Pons (tissue), 1 donor: Measurements from ENCODE around the gene WDR93.

Source experiments
- DNase-seq: peaks from one replicate; pipeline ENCODE4 v3.0.0-alpha.2; 2016; ENCODE audit warnings: low spot score

The WDR93 gene

DNA sequence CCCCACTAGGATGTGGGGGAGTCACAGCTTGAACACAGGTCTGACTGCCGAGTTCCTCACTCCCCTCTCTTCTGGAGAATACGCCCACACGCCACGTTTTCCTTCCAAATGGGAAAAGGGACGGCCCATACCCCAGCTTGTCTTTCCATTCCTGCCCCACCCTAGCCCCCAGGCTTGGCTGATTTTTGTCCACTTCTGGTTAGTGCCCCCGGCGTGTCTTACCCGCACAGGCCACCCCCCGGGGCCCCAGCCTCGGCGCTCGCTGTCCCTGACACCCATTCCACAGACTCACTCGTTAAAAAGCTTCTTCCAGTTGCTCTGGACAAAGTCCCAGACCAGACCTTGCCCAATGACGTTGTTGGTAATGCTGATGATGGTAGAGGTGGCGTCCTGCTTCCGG, 100.0 kb downstream of the WDR93 start:
- DNase-seq = no peak

DNA sequence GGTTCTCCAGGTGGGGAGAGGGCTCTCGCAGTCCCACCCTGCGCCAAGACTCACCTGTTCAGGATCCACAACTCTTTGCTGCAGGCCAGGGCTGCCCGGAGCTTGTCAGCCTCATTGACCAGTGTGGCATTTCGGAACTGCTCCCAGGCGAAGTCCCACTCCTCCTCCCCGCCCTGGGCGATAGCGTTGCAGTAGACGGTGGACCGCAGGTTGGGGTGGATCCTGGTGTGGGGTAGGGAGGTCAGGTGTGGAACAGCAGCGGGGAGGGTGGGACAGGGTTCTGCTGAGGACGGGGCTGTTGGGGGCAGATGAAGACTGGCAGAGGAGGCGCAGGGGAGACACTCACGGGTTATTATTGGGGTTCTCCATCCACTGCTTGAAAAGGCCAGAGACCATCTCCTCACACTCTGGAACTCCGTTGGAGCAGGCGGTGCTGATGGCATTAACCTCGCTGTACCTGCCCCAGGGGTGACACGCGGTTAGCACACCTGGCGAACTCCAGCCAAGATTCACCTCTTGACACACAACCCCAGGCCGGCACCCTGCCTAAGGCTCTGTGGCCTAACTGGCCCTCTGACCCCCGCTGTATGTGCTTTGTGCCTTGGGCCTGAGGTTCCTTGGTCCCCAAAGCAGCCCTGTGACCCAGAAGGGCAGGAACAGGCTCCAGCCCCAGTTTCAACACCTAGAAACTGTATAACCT, 101.6 kb downstream of the WDR93 start:
- DNase-seq = no peak
